ENCODE measurements around the gene CD7. TPM values are rescaled to one million over a fixed set of nuclear protein-coding genes. Genes with fewer than 3 reads are reported as not detected.

The CD7 gene
- total and polyA plus RNA-seq, 9 of the 15 experiments (the other 6 are each of a cell fraction or from before 2014, with no cell fraction given): 0.21 to 0.35 TPM; not detected in 7

- TF ChIP-seq GMEB1 (CRISPR knock-in tag; IDR thresholded peaks at IDR 0.05) (peak; percentile 58), CREM (IDR thresholded peaks at IDR 0.05; ENCODE audit: low read depth) (peak; percentile 95)
Measured at GRCh38 chr17:82273327-82274133, 43.9 kb downstream of the CD7 start, which contains the start of gene CSNK1D (continued).

GRCh38 chr17:82272495-82273326, 44.7 kb downstream of the CD7 start:
- intact Hi-C loops (cut with micrococcal nuclease): no loop called here
- H3K9me1 ChIP-seq (ENCODE audit: control insufficient read depth, insufficient read depth, low read length): peaks cover 15% of the 10 kb centered on the region
- no peak overlapping the region; the same call in 1 of the 2 replicates for H2AFZ ChIP-seq (ENCODE audit: low read depth, low read length)
- no peaks in the 10 kb centered on the region for H3K9me3 ChIP-seq (replicated peaks; ENCODE audit: control insufficient read depth, insufficient read depth, low read depth, low read length)
- peaks cover 45% of the 10 kb centered on the region for H4K20me1 ChIP-seq (replicated peaks; ENCODE audit: control insufficient read depth, insufficient read depth, low read length)
- H3K4me3 ChIP-seq: peak overlapping the region; percentile 96
- FAIRE-seq: no peak
- CTCF ChIA-PET (ENCODE audit: low intra/inter-chr PET ratio): no interaction called here
- peak overlapping the region; percentile 87 for H3K4me2 ChIP-seq (ENCODE audit: insufficient read depth, low read length)
- H3K36me3 ChIP-seq (ENCODE audit: control insufficient read depth, insufficient read depth, low read length): peaks cover 48% of the 10 kb centered on the region
- TSS peak; percentile 42 for BruUV-seq (replicated peaks)
- peaks cover 58% of the 10 kb centered on the region for H3K79me2 ChIP-seq (ENCODE audit: control insufficient read depth, insufficient read depth, low read length)
- in situ Hi-C loops (cut with MboI): no loop called here
- WGBS (ENCODE audit: insufficient coverage, low coverage, missing lambda C conversion rate): under 1% methylated on average over 19 of the region's 57 CpGs
- peak; percentile 70 to 93 (median 90) for DNase-seq (ENCODE audit: extremely low read depth in 1 of 4, low spot score in 3 of 4)
- peak overlapping the region; percentile 98 for H3K27ac ChIP-seq (ENCODE audit: extremely low read depth, low read depth, low read length)
- H3K27me3 ChIP-seq (ENCODE audit: control insufficient read depth in 2 of 2, insufficient read depth in 2 of 2, low read length in 2 of 2): no peaks in the 10 kb centered on the region
- H3K9ac ChIP-seq (ENCODE audit: insufficient read depth in 1 of 2, low read depth in 2 of 2, low read length in 2 of 2): peak overlapping the region; percentile 84 to 97
- POLR2A ChIA-PET: interaction anchor here (1.3 to 5.6 kb wide), 5 partner anchors 8 to 19 kb away, joined by 4 to 37 read pairs (median 5); no protein-coding TSS in a partner anchor
- H3K4me1 ChIP-seq (replicated peaks in 1 of 2; ENCODE audit: control insufficient read depth in 2 of 2, insufficient read depth in 2 of 2, low read length in 2 of 2): peaks cover 42 to 75% of the 10 kb centered on the region in 2 experiments
- ATAC-seq: peak; percentile 72
- TF ChIP-seq ZKSCAN3 (CRISPR knock-in tag; IDR thresholded peaks at IDR 0.05) (no peak), EGR1 (conservative IDR thresholded peaks at IDR 0.05) (peak; percentile 59), FOXK2 (conservative IDR thresholded peaks at IDR 0.05 in 1 of 2, IDR thresholded peaks at IDR 0.05 in 1 of 2; ENCODE audit: low read depth in 2 of 2) (peak; percentile 65 to 74; a peak in 2 of 4 replicates), BCL6 (CRISPR knock-in tag; IDR thresholded peaks at IDR 0.05) (no peak), RBM17 (IDR thresholded peaks at IDR 0.05; ENCODE audit: borderline replicate concordance, low read depth, low read length) (no peak), ZFP30 (CRISPR knock-in tag; IDR thresholded peaks at IDR 0.05; ENCODE audit: borderline replicate concordance) (no peak), MAFK (IDR thresholded peaks at IDR 0.05; ENCODE audit: low read length) (no peak), ELF4 (CRISPR knock-in tag; IDR thresholded peaks at IDR 0.05) (peak; percentile 44; the same call in 1 of the 2 replicates), ESRRB (CRISPR knock-in tag; IDR thresholded peaks at IDR 0.05; ENCODE audit: borderline replicate concordance) (no peak), ZNF639 (CRISPR knock-in tag; conservative IDR thresholded peaks at IDR 0.05 in 1 of 2, IDR thresholded peaks at IDR 0.05 in 1 of 2) (0 out of 4 replicates have a peak, but pooled peaks of 1 of the 2 experiments have one; percentile 0), DACH1 (IDR thresholded peaks at IDR 0.05; ENCODE audit: partially characterized antibody) (no peak), ZNF280B (CRISPR knock-in tag; IDR thresholded peaks at IDR 0.05) (no peak)

All from K562 (cell line).